Measurements from ENCODE around the gene C2CD2.
"Not testable (repeated sequence)": the region's sequence is repeated elsewhere in the genome, so short reads cannot be mapped to it uniquely, and the experiment has no call there.

C2CD2 gene

GRCh38 chr21:41953831-41954653, at the start of gene C2CD2:
TSS of gene C2CD2 (minus strand) at chr21:41954018. CDS start at chr21:41953648, 370 bp downstream.
- no peak for FAIRE-seq
- DNase-seq (ENCODE audit: low spot score), result peak; percentile 35

- FAIRE-seq (no peak), DNase-seq (ENCODE audit: low spot score) (peak; percentile 28)
Measured at GRCh38 chr21:42003051-42003461, 49.2 kb upstream of the C2CD2 start.

- FAIRE-seq (peak; percentile 86), DNase-seq (ENCODE audit: low spot score) (peak; percentile 82)
Measured at GRCh38 chr21:42002421-42002958, 48.7 kb upstream of the C2CD2 start.

- DNase-seq (ENCODE audit: low spot score) (no peak), FAIRE-seq (no peak)
Measured at GRCh38 chr21:42001781-42002180, 48.0 kb upstream of the C2CD2 start.

GRCh38 chr21:42000908-42001307, 47.1 kb upstream of the C2CD2 start:
- no peak for DNase-seq (ENCODE audit: low spot score)
- no peak for FAIRE-seq

GRCh38 chr21:41997657-41998056, 43.8 kb upstream of the C2CD2 start:
- DNase-seq (ENCODE audit: low spot score) (no peak), FAIRE-seq (no peak)

- DNase-seq (ENCODE audit: low spot score) (no peak), FAIRE-seq (no peak)
Measured at GRCh38 chr21:41995577-41995976, 41.8 kb upstream of the C2CD2 start.

GRCh38 chr21:41994613-41995012, 40.8 kb upstream of the C2CD2 start:
- not testable (repeated sequence) for DNase-seq (ENCODE audit: low spot score); FAIRE-seq

- FAIRE-seq, result no peak
Measured at GRCh38 chr21:41993744-41994143, 39.9 kb upstream of the C2CD2 start.

GRCh38 chr21:41992576-41992975, 38.8 kb upstream of the C2CD2 start:
- FAIRE-seq (no peak), DNase-seq (ENCODE audit: low spot score) (no peak)

More at GRCh38 chr21:41993744-41994143, 39.9 kb upstream of the C2CD2 start:
- DNase-seq (ENCODE audit: low spot score), result no peak

- DNase-seq (ENCODE audit: low spot score) (no peak), FAIRE-seq (no peak)
Measured at GRCh38 chr21:41991659-41992058, 37.8 kb upstream of the C2CD2 start.

GRCh38 chr21:41989698-41990097, 35.9 kb upstream of the C2CD2 start:
- DNase-seq (ENCODE audit: low spot score), result no peak
- no peak for FAIRE-seq

- no peak for FAIRE-seq
- no peak for DNase-seq (ENCODE audit: low spot score)
Measured at GRCh38 chr21:41987310-41987709, 33.5 kb upstream of the C2CD2 start.

- FAIRE-seq (no peak), DNase-seq (ENCODE audit: low spot score) (no peak)
Measured at GRCh38 chr21:41985662-41986416, 32.0 kb upstream of the C2CD2 start.

GRCh38 chr21:41983229-41983628, 29.4 kb upstream of the C2CD2 start:
- FAIRE-seq (no peak), DNase-seq (ENCODE audit: low spot score) (no peak)

- FAIRE-seq (no peak), DNase-seq (ENCODE audit: low spot score) (no peak)
Measured at GRCh38 chr21:41980561-41980960, 26.7 kb upstream of the C2CD2 start.

GRCh38 chr21:41979751-41980369, 26.0 kb upstream of the C2CD2 start:
- FAIRE-seq, result no peak

GRCh38 chr21:41979335-41979734, 25.5 kb upstream of the C2CD2 start:
- FAIRE-seq (no peak), DNase-seq (ENCODE audit: low spot score) (no peak)

More at GRCh38 chr21:41979751-41980369, 26.0 kb upstream of the C2CD2 start:
- DNase-seq (ENCODE audit: low spot score), result no peak

GRCh38 chr21:41977034-41977950, 23.5 kb upstream of the C2CD2 start:
- FAIRE-seq, result no peak

GRCh38 chr21:41976611-41977010, 22.8 kb upstream of the C2CD2 start:
- DNase-seq (ENCODE audit: low spot score) (no peak), FAIRE-seq (no peak)

More at GRCh38 chr21:41977034-41977950, 23.5 kb upstream of the C2CD2 start:
- no peak for DNase-seq (ENCODE audit: low spot score)
